OCI-M2 (cell line): ENCODE data around the gene PSMB10.
"Not testable (repeated sequence)": the region's sequence is repeated elsewhere in the genome, so short reads cannot be mapped to it uniquely, and the experiment has no call there.

Source experiments
- DNase-seq: peaks from one replicate; lab custom pipeline; 2025; ENCODE audit not compliant: unreplicated experiment; lab: John Stamatoyannopoulos, UW

The PSMB10 gene

DNA sequence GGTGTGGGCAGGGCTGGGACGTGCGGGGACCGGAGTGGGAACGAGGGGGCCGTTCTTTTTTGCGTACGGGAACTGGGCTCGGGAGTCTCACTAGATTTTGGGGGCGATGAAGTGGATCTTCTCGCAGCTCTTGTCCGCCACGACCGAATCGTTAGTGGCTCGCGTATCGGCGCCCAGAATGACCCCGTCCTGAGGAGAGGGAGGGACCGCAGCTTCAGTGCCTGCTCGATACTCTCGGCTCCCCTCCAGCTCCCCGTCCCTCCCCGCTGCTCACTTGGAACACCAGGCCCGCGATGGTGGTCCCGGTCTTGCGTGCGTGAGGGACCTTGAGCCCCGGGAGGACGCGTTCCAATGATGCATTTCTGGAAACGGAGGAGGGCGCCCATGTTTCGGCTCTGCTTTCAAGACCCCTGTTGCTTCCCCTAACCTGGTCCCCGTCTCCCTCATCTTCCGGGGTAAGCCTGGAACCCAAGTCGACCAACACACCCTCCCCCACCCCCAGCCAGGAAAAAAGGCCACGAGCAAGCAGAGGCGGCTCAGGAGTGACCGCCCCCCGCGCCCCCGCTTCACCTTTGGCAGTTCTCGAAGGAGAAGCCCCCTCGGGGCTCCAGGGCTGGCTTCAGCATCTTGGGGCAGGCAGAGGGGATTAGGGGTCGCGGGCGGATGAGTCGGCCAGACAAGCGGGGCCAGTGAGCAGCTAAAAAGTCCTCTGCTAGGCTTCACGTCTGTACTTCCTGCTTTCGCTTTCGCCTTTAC, at the start of gene PSMB10:
Gene PSMB10 (minus strand): TSS at position 727 of the 756 bp plus-strand sequence. CDS start 101 bp downstream, at position 626.
- no peak for DNase-seq

DNA sequence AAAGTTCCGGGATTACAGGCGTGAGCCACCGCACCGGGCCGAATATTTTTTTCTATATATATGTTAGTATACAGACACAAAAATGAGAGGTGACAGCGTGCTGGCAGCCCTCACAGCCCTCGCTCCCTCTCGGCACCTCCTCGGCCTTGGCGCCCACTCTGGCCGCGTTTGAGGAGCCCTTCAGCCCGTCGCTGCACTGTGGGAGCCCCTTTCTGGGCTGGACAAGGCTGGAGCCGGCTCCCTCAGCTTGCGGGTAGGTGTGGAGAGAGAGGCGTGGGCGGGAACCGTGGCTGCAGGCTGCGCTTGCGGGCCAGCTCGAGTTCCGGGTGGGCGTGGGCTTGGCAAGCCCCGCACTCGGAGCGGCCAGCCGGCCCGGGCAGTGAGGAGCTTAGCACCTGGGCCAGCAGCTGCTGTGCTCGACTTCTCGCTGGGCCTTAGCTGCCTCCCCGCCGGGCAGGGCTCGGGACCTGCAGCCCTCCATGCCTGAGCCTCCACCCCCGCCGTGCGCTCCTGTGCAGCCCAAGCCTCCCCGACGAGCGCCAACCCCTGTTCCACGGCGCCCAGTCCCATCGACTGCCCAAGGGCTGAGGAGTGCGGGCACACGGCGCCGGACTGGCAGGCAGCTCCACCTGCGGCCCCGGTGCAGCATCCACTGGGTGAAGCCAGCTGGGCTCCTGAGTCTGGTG, 45.5 kb upstream of the PSMB10 start:
- DNase-seq: no peak

DNA sequence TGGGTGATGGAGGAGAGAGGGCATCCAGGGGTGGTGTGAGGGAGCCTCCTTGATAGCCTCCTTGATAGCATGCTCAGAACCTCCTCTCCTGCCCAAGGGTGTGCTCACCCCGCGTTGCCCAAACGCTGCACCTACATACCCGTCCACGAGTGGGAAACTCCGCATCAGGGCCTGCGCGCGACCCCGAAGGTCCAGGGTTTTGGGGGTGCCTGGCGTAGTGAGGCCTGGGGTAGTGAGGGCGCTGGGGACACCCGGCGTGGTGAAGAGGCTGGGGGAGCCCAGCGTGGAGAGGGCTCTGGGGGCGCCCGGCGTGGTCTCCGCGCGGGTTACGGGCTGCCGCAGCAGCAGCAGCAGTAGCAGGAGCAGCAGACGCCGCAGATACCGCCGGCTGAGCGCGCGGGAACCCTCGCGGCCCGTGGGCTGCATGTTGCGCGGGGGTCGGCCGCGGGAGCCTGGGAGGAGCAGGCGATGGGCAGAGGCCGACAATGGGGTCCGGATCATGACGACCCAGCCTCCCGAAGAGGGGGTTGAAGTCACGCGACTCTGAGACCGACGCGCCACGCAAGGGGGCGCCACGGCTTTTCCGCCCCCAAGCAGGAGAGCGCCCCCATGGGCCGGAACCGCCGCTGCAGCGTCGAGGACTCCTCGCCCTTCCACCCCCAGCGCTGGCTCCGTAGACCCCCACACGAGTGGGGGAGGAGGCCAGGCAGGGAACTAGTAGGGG, 43.5 kb upstream of the PSMB10 start, which contains the start of gene DPEP3:
Gene DPEP3 (minus strand): TSS at position 545 of the 724 bp plus-strand sequence. CDS start 119 bp downstream, at position 426.
- no peak for DNase-seq

DNA sequence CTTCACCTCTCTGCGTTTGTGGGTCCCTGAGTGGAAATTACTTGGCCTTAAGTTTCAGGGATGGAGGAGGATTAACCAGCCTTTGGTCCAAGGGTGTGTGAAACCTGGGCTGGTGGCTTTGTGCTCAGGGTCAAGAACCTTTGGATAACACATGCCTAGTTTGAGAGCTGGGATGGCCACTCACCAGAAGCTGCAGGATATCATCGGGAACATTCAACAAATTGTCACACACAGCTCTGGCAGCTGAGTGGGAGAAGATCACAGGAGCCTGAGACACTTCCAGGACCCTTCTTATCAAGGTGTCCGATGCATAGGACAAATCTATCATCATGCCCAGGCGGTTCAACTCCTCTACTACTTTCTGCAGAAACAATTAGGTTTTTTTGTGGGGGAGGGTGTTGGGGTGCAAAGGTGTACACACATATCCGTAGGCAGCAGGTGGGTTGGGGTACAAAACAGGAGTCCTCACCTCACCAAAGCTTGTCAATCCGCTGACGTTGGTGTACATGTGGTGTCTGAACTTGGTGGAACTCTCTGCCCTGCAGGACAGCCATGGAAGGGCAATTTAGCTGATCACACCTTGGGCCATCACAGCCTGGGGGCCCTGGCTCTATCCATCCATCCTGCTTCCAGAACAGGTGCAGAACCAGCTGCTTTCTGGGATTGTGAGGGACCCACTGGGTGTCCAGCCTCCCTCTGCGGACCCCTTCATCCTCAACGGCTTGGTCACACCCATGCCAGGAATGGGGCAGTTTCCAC, 41.0 kb upstream of the PSMB10 start:
- DNase-seq: no peak

DNA sequence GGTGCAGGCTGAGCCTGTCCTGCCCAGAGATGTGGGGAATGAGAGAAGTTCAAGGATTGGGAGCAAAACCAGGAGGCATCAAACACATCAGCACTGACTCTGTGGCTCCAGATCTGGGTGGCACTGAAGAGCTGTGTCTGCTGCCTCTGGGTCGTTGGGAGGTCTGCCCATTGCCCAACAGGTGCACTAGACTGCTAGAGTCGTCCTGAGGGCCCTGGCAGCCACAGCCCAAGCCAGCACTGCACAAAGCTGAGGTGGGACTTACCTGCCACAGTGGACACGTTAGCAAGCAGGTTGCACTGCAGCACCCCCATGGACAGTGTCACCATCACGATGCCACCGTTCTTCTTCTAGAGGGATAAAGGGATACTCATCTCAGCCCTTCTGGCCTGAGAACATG, 40.4 kb upstream of the PSMB10 start:
- no peak for DNase-seq

DNA sequence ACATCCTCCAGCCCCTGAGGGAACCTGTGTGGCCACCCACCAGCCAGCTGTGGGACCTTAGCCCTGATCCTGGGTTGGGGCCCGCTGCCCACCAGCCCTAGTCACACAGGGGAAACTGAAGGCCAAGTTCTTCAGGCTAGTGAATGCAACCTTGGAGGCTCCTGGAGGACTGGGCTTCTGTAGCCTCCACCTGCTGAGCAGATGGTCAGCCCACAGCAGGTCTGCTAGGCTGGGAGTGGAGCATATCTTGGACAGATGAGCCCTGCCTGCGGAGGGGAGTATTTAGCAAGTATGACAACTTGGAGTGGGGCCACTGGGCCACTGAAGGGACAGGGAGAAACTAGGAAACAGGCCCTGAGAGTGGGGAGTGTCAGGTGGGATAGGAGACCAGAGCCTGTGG, 39.6 kb upstream of the PSMB10 start:
- DNase-seq: no peak

DNA sequence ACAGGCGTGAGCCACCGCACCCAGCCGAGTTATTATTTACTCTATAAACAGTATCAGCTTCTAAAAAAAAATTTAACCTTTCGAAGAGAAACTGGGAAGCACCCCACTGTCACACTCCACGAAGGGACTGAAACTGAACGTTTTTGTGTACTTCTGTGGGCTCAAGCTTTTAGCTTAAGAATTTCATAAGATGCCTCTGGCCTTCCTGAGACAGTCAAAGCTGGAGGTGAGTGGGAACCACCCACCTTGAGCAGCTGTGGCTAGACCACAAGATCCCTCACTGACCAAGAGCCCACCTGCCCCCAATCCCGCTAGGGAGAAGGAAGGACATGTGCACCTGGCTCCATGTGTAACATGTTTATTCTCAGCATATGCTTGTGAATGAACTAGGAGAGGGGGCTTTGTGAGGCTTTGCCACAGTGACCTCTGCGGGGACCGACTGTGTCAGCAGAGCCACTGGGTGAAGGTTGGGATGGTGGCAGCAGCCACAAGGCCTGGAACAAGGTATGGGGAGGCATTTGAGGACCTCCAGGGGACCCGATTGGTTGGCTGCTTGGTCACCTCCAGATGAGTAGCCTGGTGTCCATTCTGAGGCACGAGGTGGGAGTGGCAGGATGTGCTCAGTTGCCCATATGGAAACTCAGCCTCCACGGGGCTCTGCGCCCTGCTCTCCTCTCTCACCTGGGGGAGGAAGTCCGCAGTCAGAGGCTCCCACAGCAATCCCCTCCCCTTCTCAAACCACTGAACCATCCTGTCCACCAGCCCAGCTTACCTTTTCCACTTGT, 38.9 kb upstream of the PSMB10 start:
- DNase-seq: no peak

DNA sequence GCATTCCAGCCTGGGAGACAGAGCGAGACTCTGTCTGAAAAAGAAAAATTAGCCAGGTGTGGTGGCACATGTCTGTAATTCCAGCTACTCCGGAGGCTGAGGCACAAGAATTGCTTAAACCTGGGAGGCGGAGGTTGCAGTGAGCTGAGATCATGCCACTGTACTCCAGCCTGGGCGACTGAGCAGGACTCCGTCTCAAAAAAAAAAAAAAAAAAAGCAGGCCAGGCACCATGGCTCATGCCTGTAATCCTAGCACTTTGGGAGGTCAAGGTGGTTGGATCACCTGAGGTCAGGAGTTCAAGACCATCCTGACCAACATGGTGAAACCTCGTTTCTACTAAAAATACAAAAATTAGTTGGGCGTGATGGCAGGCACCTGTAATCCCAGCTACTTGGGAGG, 35.6 kb upstream of the PSMB10 start:
- not testable (repeated sequence) for DNase-seq

DNA sequence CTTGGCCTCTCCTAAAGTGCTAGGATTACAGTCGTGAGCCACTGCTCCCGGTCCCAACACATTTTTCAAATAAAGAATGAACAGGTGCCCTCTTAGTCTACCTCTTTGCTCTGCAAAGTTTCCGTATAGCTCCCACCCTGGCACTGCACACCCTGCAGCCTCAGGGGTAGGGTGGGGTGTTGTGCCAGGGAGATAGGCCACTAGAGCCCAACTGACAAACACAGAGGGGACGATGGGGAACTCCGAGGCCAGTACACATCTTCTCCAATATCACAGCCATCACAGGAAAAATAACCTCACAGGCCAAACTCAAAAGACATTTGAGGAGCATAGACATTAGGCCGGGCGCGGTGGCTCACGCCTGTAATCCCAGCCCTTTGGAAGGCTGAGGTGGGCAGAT, 34.5 kb upstream of the PSMB10 start:
- no peak for DNase-seq

DNA sequence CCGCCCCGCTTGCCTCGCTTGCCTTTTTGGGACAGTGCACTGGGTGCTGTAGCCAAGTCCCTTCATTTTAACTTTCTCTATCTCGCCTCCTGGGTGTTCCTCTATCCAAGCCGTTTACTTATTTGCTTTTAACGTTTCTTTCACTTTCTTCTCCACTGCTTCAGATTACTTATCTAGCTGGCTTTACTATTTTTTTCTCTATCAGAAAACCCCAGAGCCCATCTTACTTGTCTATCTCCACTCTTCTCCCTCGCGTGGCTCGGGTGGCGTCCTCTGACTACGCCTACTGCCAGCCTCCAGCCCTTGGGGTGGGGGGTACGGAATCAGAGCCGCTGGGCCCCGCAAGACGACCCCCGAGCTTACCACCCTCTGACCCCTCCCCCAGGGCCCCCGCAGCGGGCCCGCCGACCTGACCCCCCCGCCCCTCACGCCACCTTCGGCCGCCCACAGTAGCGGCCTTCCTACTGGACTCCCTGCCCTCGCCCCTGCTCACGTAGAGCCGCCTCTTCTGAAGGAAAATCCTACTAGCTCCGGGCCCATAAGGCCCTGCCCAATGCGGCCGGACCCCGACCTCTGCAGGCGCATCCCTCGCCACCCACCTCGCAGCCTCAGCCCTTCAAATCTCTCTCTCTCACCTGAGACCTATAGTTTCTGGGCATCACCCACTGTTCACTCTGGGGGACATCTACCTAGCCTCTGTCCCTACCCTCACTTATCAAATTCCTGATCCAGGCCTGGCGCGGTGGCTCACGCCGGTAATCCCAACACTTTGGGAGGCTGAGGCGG, 32.8 kb upstream of the PSMB10 start:
- no peak for DNase-seq

DNA sequence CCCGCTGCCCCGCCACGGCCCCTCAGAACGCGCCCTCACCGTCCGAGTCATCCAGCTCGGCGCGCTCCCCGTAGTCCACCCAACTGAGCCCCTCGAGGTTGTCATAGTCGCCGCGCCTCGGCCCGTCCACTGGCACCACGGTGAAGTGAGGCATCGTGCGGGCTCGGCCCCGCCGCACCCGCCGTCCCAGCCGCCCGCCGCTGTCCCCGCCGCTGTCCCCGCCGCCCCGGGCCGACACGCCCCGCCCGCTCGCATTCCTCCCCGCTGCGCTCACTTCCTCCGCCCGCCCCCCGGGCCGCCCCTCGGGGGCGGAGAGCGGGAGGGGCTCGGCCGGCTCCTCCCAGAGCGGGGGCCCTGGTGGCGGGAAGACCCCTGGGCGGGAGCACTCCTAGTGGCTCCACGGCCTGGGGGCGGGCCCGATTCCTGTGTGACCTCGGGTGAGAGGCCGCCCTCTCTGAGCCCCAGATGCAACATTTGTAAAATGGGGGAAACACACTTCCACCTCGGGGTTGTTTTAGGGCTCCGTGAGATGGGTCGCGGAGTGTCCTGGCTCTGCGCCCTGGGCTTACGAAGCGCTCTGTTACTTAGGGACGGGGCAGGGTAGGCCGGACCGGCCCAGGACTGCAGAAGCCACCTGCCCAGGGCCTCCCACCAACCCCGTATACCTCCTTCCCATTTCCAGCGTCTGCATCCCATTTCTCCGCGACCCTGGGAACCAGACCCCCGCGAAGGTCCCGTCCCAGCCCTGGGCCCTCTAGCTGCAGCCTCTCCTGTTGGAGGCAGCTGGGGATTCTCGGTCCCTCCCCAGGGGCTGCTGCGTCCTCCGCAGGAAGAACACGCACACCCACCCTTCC, 32.0 kb upstream of the PSMB10 start, which contains the start of gene SLC12A4:
Gene SLC12A4 (minus strand): TSS at position 238 of the 854 bp plus-strand sequence. CDS start 84 bp downstream, at position 154.
- peak; percentile 27 for DNase-seq

DNA sequence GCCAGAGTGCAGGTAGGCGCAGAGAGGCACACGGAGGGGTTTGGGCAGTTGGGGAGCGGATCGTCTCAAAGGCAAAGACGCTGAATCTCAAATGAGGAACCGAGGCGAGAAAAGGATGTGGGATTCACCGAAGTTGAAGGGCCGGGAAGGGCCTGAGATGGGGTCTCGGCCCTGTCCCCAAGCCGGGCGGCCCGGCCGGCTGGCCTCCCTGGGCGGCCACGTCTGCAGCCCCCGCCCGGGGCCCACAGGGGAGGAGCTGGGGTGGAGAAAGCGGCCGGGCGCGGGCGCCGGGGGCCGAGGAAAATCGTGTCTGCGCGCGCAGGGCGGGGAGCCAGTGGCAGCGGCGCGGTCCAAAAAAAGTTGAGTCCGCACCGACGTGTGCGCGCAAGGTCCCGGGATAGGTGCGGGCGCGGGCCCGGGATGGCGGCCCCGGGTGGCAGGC, 31.3 kb upstream of the PSMB10 start:
- no peak for DNase-seq

DNA sequence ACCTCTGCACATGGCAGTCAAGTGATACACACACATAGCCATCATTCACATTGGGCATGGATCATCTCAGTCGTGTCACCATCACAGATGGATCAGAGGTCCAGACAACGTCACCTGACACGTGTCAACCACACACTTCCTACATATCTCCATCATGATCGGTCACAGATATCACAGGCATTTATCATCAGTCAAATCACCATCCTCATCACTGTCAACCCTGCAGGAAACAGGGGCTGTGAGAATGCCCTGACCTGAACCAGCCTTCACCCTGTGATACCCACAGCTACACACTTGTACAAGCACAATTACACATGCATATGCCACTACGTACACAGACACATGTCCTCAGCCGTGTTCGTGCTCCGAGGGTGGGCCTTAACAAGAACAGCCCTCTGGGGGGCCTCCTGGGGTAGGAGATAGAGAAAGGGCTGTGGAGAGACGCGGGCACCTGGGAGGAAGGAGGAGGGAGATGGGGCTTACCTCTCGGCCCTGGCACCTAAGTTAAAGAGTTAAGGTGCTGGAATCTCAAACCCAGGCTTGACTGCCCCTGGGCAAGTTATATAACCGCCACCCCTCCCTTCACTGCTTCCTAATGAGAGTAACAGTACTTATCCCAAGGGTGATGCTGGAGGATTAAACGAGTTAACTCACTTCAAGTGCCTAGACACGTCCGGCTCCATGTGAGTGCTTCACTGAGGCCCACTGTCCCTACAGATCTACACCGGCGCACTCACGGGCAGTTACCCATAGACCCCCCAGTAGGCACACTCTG, 30.7 kb upstream of the PSMB10 start:
- no peak for DNase-seq

DNA sequence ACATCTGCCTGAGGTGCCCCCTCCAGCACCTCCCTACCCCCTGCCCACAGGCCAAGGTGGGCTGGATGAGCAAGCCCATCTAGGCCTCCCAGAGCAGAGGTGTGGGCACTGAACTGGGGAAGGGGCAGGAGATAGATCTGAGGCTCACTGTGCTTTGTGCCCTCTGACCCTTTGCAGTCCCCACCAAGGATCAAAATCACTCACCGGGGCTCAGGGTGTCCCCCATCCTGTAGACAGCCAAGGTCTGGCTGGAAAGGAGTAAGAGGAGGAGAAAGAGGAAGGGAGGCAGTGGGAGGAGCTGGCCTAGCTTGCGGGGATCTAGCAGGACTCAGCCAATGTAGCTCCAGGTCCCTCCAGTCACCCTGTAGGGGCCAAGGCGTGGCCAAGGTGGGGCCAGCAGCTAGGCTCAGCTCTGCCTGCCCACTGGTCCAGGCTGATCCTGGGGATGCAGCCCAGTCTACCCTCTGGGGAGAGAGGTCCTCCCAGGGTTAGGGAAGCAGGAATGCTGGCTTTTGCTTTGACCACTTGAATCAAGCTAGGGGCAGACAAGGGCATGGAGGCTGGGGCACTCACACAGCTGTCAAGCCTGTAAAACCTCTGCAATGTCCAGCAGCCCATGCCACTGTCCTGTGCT, 30.0 kb upstream of the PSMB10 start:
- DNase-seq: no peak

DNA sequence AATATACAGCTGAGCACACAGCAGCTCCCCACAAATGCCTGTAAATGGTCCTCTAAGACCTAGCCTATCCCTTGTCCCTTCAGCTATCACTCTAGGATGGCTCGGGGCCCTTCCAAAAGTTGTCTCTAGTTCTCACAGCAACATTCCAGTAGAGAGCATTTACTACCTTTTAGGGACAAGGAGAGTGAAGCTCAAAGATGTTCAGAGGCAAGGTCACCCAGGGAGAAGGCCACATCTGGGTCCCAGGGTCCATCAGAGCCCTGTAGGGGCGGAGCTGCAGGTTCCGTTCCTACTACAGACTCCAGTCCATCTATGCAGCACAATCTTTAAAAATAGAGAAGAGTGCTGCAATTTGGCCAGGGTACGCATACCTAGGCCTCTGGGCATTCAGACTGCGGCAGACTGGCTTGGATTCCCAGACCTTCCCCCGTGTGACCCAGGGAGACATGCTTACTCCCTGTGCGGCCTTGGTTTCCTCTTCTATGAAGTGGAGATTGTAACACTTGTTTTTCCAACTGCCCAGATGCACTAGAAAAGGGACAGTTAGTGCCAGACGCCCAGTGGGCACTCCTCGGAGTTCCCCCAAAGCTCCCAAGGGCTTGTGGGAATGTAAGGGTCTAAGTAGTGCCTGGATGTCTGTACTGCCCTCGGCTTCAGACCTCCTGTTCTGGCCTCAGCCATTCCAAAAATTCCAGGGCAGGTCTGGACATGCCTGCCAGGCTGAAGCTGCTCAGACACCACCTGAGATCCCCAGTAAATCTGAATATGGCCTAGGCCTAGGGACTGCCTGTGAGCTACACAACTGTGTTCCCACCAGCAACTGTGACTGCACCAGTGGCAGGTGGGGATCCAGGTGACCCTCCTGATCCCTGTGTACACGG, 29.3 kb upstream of the PSMB10 start:
- no peak for DNase-seq

DNA sequence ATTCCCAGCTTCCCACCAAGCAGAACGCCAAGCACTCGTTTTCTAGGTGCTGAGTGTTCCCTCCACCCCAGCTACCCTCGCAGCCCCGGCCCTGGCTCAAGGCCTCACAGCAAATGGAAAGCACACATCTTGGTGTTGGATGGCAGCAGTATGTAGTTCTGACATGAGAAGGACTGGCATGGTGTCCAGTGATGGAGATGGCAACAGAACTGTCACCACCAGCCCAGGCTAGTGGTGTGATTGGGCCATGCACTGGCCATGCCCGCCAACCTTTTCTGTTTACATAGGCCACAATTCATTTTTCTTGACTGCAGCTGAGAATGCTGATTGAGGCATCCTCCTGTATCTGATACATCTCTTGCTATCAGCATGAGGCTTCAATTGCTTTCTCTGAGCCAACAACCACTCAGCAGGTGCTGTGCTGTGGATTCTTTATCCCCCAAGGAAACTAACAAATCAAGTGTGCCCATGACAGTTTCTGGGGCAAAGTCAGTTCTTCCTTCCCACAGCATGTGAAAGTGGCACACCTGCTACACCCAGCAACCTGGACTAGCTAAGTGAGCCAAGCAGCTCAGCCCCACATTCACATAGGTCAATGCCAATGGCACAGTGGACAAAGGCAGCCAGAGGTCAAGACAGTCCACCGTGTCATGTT, 28.0 kb upstream of the PSMB10 start:
- DNase-seq: no peak
